ENCODE measurements around the gene APOLD1.

GRCh38 chr12:12818701-12819100 is 33.2 kb downstream of the APOLD1 start:
- TF ChIP-seq CTCF (IDR thresholded peaks at IDR 0.05), result no peak
- TF ChIP-seq POLR2A (IDR thresholded peaks at IDR 0.05), result no peak
- no peak for TF ChIP-seq POLR2AphosphoS5 (IDR thresholded peaks at IDR 0.05)
